ENCODE results near the gene TMEM184A. TPM values are rescaled to one million over a fixed set of nuclear protein-coding genes. Genes with fewer than 3 reads are reported as not detected.

TMEM184A gene
- total and polyA plus RNA-seq, 2 experiments from 2014 or later, result 0.18 to 0.66 TPM

DNA sequence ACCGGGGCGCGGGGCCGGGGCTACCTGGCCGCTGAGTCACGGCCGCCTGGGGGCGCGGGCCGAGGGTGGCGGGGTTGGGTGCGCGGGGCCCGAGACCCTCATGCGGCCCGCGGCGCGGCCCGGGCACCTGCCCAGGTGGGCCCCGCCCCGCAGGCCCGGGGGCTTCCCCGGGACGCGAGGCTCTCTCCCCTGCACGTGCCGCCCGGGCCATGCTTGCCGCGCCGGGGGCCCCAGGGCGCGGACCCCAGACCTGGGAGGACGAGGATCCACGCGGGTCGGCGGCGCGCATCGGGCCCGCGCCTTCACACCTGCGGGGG is 25.1 kb downstream of the TMEM184A start:
- Histone ChIP-seq H2AFZ (no peak overlapping the region), H3K27ac (ENCODE audit: low read depth) (no peak overlapping the region), H3K36me3 (ENCODE audit: insufficient read depth) (no peaks in the 10 kb centered on the region), H3K4me1 (ENCODE audit: insufficient read depth) (peaks cover 14% of the 10 kb centered on the region), H3K27me3 (ENCODE audit: insufficient read depth) (no peaks in the 10 kb centered on the region), H4K20me1 (replicated peaks; ENCODE audit: insufficient read depth) (no peaks in the 10 kb centered on the region; the same call in 1 of the 2 replicates), H3K79me2 (replicated peaks; ENCODE audit: insufficient read depth) (peaks cover 47% of the 10 kb centered on the region), H3K9me2 (ENCODE audit: insufficient read depth) (no peaks in the 10 kb centered on the region), H3F3A (replicated peaks; ENCODE audit: low read depth) (0 out of 2 replicates have a peak, but pooled peaks cover 11% of the 10 kb centered on the region), H3K4me3 (peak overlapping the region; percentile 55; the same call in 1 of the 2 replicates), H3K4me2 (peak overlapping the region; percentile 78; the same call in 1 of the 2 replicates)
- H3K36me3 Mint-ChIP-seq (ENCODE audit: low read depth), result no peaks in the 10 kb centered on the region
- H3K27ac Mint-ChIP-seq, result no peak overlapping the region
- H3K27me3 Mint-ChIP-seq (ENCODE audit: insufficient read depth, low read depth, poor library complexity), result peaks cover 29% of the 10 kb centered on the region
- ATAC-seq (no peak), DNase-seq (ENCODE audit: low spot score) (no peak)
- TF ChIP-seq, protein P1, sequence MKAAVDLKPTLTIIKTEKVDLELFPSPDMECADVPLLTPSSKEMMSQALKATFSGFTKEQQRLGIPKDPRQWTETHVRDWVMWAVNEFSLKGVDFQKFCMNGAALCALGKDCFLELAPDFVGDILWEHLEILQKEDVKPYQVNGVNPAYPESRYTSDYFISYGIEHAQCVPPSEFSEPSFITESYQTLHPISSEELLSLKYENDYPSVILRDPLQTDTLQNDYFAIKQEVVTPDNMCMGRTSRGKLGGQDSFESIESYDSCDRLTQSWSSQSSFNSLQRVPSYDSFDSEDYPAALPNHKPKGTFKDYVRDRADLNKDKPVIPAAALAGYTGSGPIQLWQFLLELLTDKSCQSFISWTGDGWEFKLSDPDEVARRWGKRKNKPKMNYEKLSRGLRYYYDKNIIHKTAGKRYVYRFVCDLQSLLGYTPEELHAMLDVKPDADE (IDR thresholded peaks at IDR 0.05), result no peak
- TF ChIP-seq STAT1 (IDR thresholded peaks at IDR 0.05; ENCODE audit: unreplicated experiment) (no peak), ZNF114 (CRISPR knock-in tag; IDR thresholded peaks at IDR 0.05) (no peak), EZH2 (IDR thresholded peaks at IDR 0.05; ENCODE audit: low read depth, unreplicated experiment) (no peak), JUNB (IDR thresholded peaks at IDR 0.05; ENCODE audit: unreplicated experiment) (no peak), CREB1 (CRISPR knock-in tag; IDR thresholded peaks at IDR 0.05; ENCODE audit: low read depth) (no peak), NANOG (IDR thresholded peaks at IDR 0.05; ENCODE audit: borderline replicate concordance) (no peak), ZNF331 (CRISPR knock-in tag; IDR thresholded peaks at IDR 0.05; ENCODE audit: low read depth) (no peak), ZNF462 (CRISPR knock-in tag; IDR thresholded peaks at IDR 0.05) (no peak), REST (IDR thresholded peaks at IDR 0.05; ENCODE audit: unreplicated experiment) (no peak), EZH2phosphoT487 (IDR thresholded peaks at IDR 0.05; ENCODE audit: unreplicated experiment) (no peak)
- TF ChIP-seq, protein P2, sequence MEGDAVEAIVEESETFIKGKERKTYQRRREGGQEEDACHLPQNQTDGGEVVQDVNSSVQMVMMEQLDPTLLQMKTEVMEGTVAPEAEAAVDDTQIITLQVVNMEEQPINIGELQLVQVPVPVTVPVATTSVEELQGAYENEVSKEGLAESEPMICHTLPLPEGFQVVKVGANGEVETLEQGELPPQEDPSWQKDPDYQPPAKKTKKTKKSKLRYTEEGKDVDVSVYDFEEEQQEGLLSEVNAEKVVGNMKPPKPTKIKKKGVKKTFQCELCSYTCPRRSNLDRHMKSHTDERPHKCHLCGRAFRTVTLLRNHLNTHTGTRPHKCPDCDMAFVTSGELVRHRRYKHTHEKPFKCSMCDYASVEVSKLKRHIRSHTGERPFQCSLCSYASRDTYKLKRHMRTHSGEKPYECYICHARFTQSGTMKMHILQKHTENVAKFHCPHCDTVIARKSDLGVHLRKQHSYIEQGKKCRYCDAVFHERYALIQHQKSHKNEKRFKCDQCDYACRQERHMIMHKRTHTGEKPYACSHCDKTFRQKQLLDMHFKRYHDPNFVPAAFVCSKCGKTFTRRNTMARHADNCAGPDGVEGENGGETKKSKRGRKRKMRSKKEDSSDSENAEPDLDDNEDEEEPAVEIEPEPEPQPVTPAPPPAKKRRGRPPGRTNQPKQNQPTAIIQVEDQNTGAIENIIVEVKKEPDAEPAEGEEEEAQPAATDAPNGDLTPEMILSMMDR (conservative IDR thresholded peaks at IDR 0.05; ENCODE audit: low read depth in 2 of 2), result no peak
- no peak overlapping the region for H3K4me3 Mint-ChIP-seq
- H3K4me1 Mint-ChIP-seq, result peaks cover 34% of the 10 kb centered on the region
- no peaks in the 10 kb centered on the region for H3K9me3 Mint-ChIP-seq
